HK-2 (cell line): ENCODE measurements around the gene LONP2.
"Not testable (repeated sequence)": the region's sequence is repeated elsewhere in the genome, so short reads cannot be mapped to it uniquely, and the experiment has no call there.

Source experiments
- DNase-seq: peaks from one replicate; pipeline ENCODE4 v3.0.0-alpha.2; 2018; ENCODE audit not compliant: unreplicated experiment

The LONP2 gene

GRCh38 chr16:48332978-48333377 lies 88.9 kb downstream of the LONP2 start:
- no peak for DNase-seq

- no peak for DNase-seq
Observed at GRCh38 chr16:48334325-48334724, 90.2 kb downstream of the LONP2 start.

GRCh38 chr16:48335961-48336360 lies 91.9 kb downstream of the LONP2 start:
- no peak for DNase-seq

- DNase-seq, result no peak
Observed at GRCh38 chr16:48340054-48340453, 96.0 kb downstream of the LONP2 start.

- DNase-seq, result no peak
Observed at GRCh38 chr16:48342591-48342990, 98.5 kb downstream of the LONP2 start.

GRCh38 chr16:48347191-48347865 lies 103.2 kb downstream of the LONP2 start:
- no peak for DNase-seq

GRCh38 chr16:48347980-48348379 lies 103.9 kb downstream of the LONP2 start:
- no peak for DNase-seq

- peak; percentile 17 for DNase-seq
Observed at GRCh38 chr16:48350736-48351135, 106.6 kb downstream of the LONP2 start.

- no peak for DNase-seq
Observed at GRCh38 chr16:48352648-48353390, 108.7 kb downstream of the LONP2 start.

- peak; percentile 49 for DNase-seq
Observed at GRCh38 chr16:48353565-48354163, 109.6 kb downstream of the LONP2 start.

GRCh38 chr16:48354385-48354784 lies 110.3 kb downstream of the LONP2 start:
- DNase-seq, result not testable (repeated sequence)

- DNase-seq, result no peak
Observed at GRCh38 chr16:48354877-48355855, 111.1 kb downstream of the LONP2 start.

GRCh38 chr16:48356633-48357376 lies 112.7 kb downstream of the LONP2 start:
- no peak for DNase-seq

GRCh38 chr16:48358419-48358818 lies 114.3 kb downstream of the LONP2 start:
- no peak for DNase-seq

- DNase-seq, result no peak
Observed at GRCh38 chr16:48359983-48360382, 115.9 kb downstream of the LONP2 start.

GRCh38 chr16:48361012-48361411 lies 116.9 kb downstream of the LONP2 start:
- DNase-seq, result no peak

GRCh38 chr16:48361540-48362144 lies 117.5 kb downstream of the LONP2 start:
- DNase-seq, result no peak

- DNase-seq, result no peak
Observed at GRCh38 chr16:48365025-48365600, 121.0 kb downstream of the LONP2 start.

- DNase-seq, result peak; percentile 92
Observed at GRCh38 chr16:48365601-48366164, 121.6 kb downstream of the LONP2 start.
